ENCODE results near the gene HEATR5B. TPM values are rescaled to one million over a fixed set of nuclear protein-coding genes. Genes with fewer than 3 reads are reported as not detected.

Gene HEATR5B
- 1 to 10 TPM; 7.7 to 9.0 TPM for polyA plus RNA-seq

- H3K36me3 ChIP-seq (ENCODE audit: control insufficient read depth in 2 of 2, insufficient read depth in 2 of 2, low read length in 1 of 2): peaks cover 2 to 6% of the 10 kb centered on the region in 2 donors
- peak within 1 kb of the TSS; percentile 87 to 91 for H3K27ac ChIP-seq (ENCODE audit: low read depth in 2 of 2, low read length in 1 of 2)
- 0% methylated on average over 74 of the region's 74 CpGs for WGBS, 2 donors
- H3K4me1 ChIP-seq (ENCODE audit: control insufficient read depth in 2 of 2, insufficient read depth in 2 of 2, low read length in 1 of 2): peaks cover 0 to 6% of the 10 kb centered on the region in 2 donors
- no peaks in the 10 kb centered on the region for H3K27me3 ChIP-seq (ENCODE audit: control insufficient read depth in 1 of 2, insufficient read depth in 2 of 2, low read length in 2 of 2)
- H3K4me3 ChIP-seq (ENCODE audit: low read depth in 1 of 2, low read length in 2 of 2): peak within 1 kb of the TSS; percentile 75 to 82
- H3K9me3 ChIP-seq (ENCODE audit: control insufficient read depth in 2 of 2, insufficient read depth in 1 of 2, low read depth in 1 of 2, low read length in 1 of 2): no peaks in the 10 kb centered on the region
Measured at GRCh38 chr2:37083873-37084794, at the start of gene HEATR5B, which contains the start of gene GPATCH11. Gene HEATR5B (minus strand): TSS chr2:37084372. CDS start chr2:37083414, 958 bp downstream. Gene GPATCH11 (plus strand): TSS chr2:37084518. CDS start chr2:37088382, 3,864 bp downstream.

GRCh38 chr2:37132914-37133313, 48.7 kb upstream of the HEATR5B start:
- Histone ChIP-seq H3K4me1 (ENCODE audit: control insufficient read depth in 2 of 2, insufficient read depth in 2 of 2, low read length in 1 of 2) (no peaks in the 10 kb centered on the region), H3K4me3 (ENCODE audit: low read depth in 1 of 2, low read length in 2 of 2) (no peak overlapping the region), H3K27me3 (ENCODE audit: control insufficient read depth in 1 of 2, insufficient read depth in 2 of 2, low read length in 2 of 2) (no peaks in the 10 kb centered on the region), H3K27ac (ENCODE audit: low read depth in 2 of 2, low read length in 1 of 2) (no peak overlapping the region), H3K9me3 (ENCODE audit: control insufficient read depth in 2 of 2, insufficient read depth in 1 of 2, low read depth in 1 of 2, low read length in 1 of 2) (no peaks in the 10 kb centered on the region), H3K36me3 (ENCODE audit: control insufficient read depth in 2 of 2, insufficient read depth in 2 of 2, low read length in 1 of 2) (peaks cover 0 to 20% of the 10 kb centered on the region in 2 donors)
- WGBS, 2 donors: 97% methylated on average over 6 of the region's 6 CpGs

GRCh38 chr2:37125416-37125815, 41.2 kb upstream of the HEATR5B start:
- WGBS, 2 donors: 96 to 97% methylated on average over 2 of the region's 2 CpGs
- peaks cover 4 to 6% of the 10 kb centered on the region in 2 donors for H3K36me3 ChIP-seq (ENCODE audit: control insufficient read depth in 2 of 2, insufficient read depth in 2 of 2, low read length in 1 of 2)

GRCh38 chr2:37119157-37119556, 35.0 kb upstream of the HEATR5B start:
- peaks cover 3 to 4% of the 10 kb centered on the region in 2 donors for H3K36me3 ChIP-seq (ENCODE audit: control insufficient read depth in 2 of 2, insufficient read depth in 2 of 2, low read length in 1 of 2)
- H3K4me1 ChIP-seq (ENCODE audit: control insufficient read depth in 2 of 2, insufficient read depth in 2 of 2, low read length in 1 of 2): no peaks in the 10 kb centered on the region
- no peaks in the 10 kb centered on the region for H3K9me3 ChIP-seq (ENCODE audit: control insufficient read depth in 2 of 2, insufficient read depth in 1 of 2, low read depth in 1 of 2, low read length in 1 of 2)
- WGBS, 2 donors: 95 to 96% methylated on average over 5 of the region's 5 CpGs
- no peak overlapping the region for H3K4me3 ChIP-seq (ENCODE audit: low read depth in 1 of 2, low read length in 2 of 2)
- H3K27ac ChIP-seq (ENCODE audit: low read depth in 2 of 2, low read length in 1 of 2): no peak overlapping the region
- no peaks in the 10 kb centered on the region for H3K27me3 ChIP-seq (ENCODE audit: control insufficient read depth in 1 of 2, insufficient read depth in 2 of 2, low read length in 2 of 2)

More at GRCh38 chr2:37125416-37125815, 41.2 kb upstream of the HEATR5B start:
- H3K27me3 ChIP-seq (ENCODE audit: control insufficient read depth in 1 of 2, insufficient read depth in 2 of 2, low read length in 2 of 2): no peaks in the 10 kb centered on the region
- H3K9me3 ChIP-seq (ENCODE audit: control insufficient read depth in 2 of 2, insufficient read depth in 1 of 2, low read depth in 1 of 2, low read length in 1 of 2): no peaks in the 10 kb centered on the region
- H3K27ac ChIP-seq (ENCODE audit: low read depth in 2 of 2, low read length in 1 of 2): no peak overlapping the region
- H3K4me1 ChIP-seq (ENCODE audit: control insufficient read depth in 2 of 2, insufficient read depth in 2 of 2, low read length in 1 of 2): no peaks in the 10 kb centered on the region
- no peak overlapping the region for H3K4me3 ChIP-seq (ENCODE audit: low read depth in 1 of 2, low read length in 2 of 2)

- Histone ChIP-seq H3K27ac (ENCODE audit: low read depth in 2 of 2, low read length in 1 of 2) (no peak overlapping the region), H3K36me3 (ENCODE audit: control insufficient read depth in 2 of 2, insufficient read depth in 2 of 2, low read length in 1 of 2) (peaks cover 0 to 4% of the 10 kb centered on the region in 2 donors), H3K4me3 (ENCODE audit: low read depth in 1 of 2, low read length in 2 of 2) (no peak overlapping the region), H3K4me1 (ENCODE audit: control insufficient read depth in 2 of 2, insufficient read depth in 2 of 2, low read length in 1 of 2) (no peaks in the 10 kb centered on the region), H3K9me3 (ENCODE audit: control insufficient read depth in 2 of 2, insufficient read depth in 1 of 2, low read depth in 1 of 2, low read length in 1 of 2) (no peaks in the 10 kb centered on the region), H3K27me3 (ENCODE audit: control insufficient read depth in 1 of 2, insufficient read depth in 2 of 2, low read length in 2 of 2) (no peaks in the 10 kb centered on the region)
- 90 to 92% methylated on average over 1 of the region's 1 CpG for WGBS, 2 donors
Measured at GRCh38 chr2:37117566-37117965, 33.4 kb upstream of the HEATR5B start.

- H3K4me3 ChIP-seq (ENCODE audit: low read depth in 1 of 2, low read length in 2 of 2): no peak overlapping the region
- no peaks in the 10 kb centered on the region for H3K27me3 ChIP-seq (ENCODE audit: control insufficient read depth in 1 of 2, insufficient read depth in 2 of 2, low read length in 2 of 2)
- no peak overlapping the region for H3K27ac ChIP-seq (ENCODE audit: low read depth in 2 of 2, low read length in 1 of 2)
- no peaks in the 10 kb centered on the region for H3K9me3 ChIP-seq (ENCODE audit: control insufficient read depth in 2 of 2, insufficient read depth in 1 of 2, low read depth in 1 of 2, low read length in 1 of 2)
- H3K36me3 ChIP-seq (ENCODE audit: control insufficient read depth in 2 of 2, insufficient read depth in 2 of 2, low read length in 1 of 2): peaks cover 2 to 7% of the 10 kb centered on the region in 2 donors
- no peaks in the 10 kb centered on the region for H3K4me1 ChIP-seq (ENCODE audit: control insufficient read depth in 2 of 2, insufficient read depth in 2 of 2, low read length in 1 of 2)
- 72 to 98% methylated on average over 2 of the region's 2 CpGs for WGBS, 2 donors
Measured at GRCh38 chr2:37111958-37112357, 27.8 kb upstream of the HEATR5B start.

- Histone ChIP-seq H3K36me3 (ENCODE audit: control insufficient read depth in 2 of 2, insufficient read depth in 2 of 2, low read length in 1 of 2) (peaks cover 2 to 7% of the 10 kb centered on the region in 2 donors), H3K27me3 (ENCODE audit: control insufficient read depth in 1 of 2, insufficient read depth in 2 of 2, low read length in 2 of 2) (no peaks in the 10 kb centered on the region), H3K9me3 (ENCODE audit: control insufficient read depth in 2 of 2, insufficient read depth in 1 of 2, low read depth in 1 of 2, low read length in 1 of 2) (no peaks in the 10 kb centered on the region), H3K27ac (ENCODE audit: low read depth in 2 of 2, low read length in 1 of 2) (no peak overlapping the region), H3K4me1 (ENCODE audit: control insufficient read depth in 2 of 2, insufficient read depth in 2 of 2, low read length in 1 of 2) (no peaks in the 10 kb centered on the region), H3K4me3 (ENCODE audit: low read depth in 1 of 2, low read length in 2 of 2) (no peak overlapping the region)
- 76 to 82% methylated on average over 4 of the region's 4 CpGs for WGBS, 2 donors
Measured at GRCh38 chr2:37110306-37111212, 26.4 kb upstream of the HEATR5B start.

- Histone ChIP-seq H3K4me3 (ENCODE audit: low read depth in 1 of 2, low read length in 2 of 2) (no peak overlapping the region), H3K36me3 (ENCODE audit: control insufficient read depth in 2 of 2, insufficient read depth in 2 of 2, low read length in 1 of 2) (peaks cover 2 to 7% of the 10 kb centered on the region in 2 donors), H3K27ac (ENCODE audit: low read depth in 2 of 2, low read length in 1 of 2) (no peak overlapping the region), H3K4me1 (ENCODE audit: control insufficient read depth in 2 of 2, insufficient read depth in 2 of 2, low read length in 1 of 2) (no peaks in the 10 kb centered on the region), H3K9me3 (ENCODE audit: control insufficient read depth in 2 of 2, insufficient read depth in 1 of 2, low read depth in 1 of 2, low read length in 1 of 2) (no peaks in the 10 kb centered on the region), H3K27me3 (ENCODE audit: control insufficient read depth in 1 of 2, insufficient read depth in 2 of 2, low read length in 2 of 2) (no peaks in the 10 kb centered on the region)
- 89 to 92% methylated on average over 4 of the region's 4 CpGs for WGBS, 2 donors
Measured at GRCh38 chr2:37109523-37109922, 25.4 kb upstream of the HEATR5B start.

GRCh38 chr2:37105150-37105549, 21.0 kb upstream of the HEATR5B start:
- no peaks in the 10 kb centered on the region for H3K9me3 ChIP-seq (ENCODE audit: control insufficient read depth in 2 of 2, insufficient read depth in 1 of 2, low read depth in 1 of 2, low read length in 1 of 2)
- 85 to 88% methylated on average over 5 of the region's 5 CpGs for WGBS, 2 donors
- H3K27ac ChIP-seq (ENCODE audit: low read depth in 2 of 2, low read length in 1 of 2): no peak overlapping the region
- H3K4me1 ChIP-seq (ENCODE audit: control insufficient read depth in 2 of 2, insufficient read depth in 2 of 2, low read length in 1 of 2): no peaks in the 10 kb centered on the region
- no peak overlapping the region for H3K4me3 ChIP-seq (ENCODE audit: low read depth in 1 of 2, low read length in 2 of 2)
- H3K27me3 ChIP-seq (ENCODE audit: control insufficient read depth in 1 of 2, insufficient read depth in 2 of 2, low read length in 2 of 2): no peaks in the 10 kb centered on the region
- peaks cover 2 to 5% of the 10 kb centered on the region in 2 donors for H3K36me3 ChIP-seq (ENCODE audit: control insufficient read depth in 2 of 2, insufficient read depth in 2 of 2, low read length in 1 of 2)

Data from esophagus (tissue), 2 donors.